Loucy (cell line): Measurements from ENCODE around the gene ACOT12.

Experiments used
- H2AFZ ChIP-seq: fragments of 200-600 bp; sonication (generic); 2 replicates; pipeline ENCODE4 v1.6.0; 2016; ENCODE audit warnings: antibody characterized with exemption, mild to moderate bottlenecking, low read length, moderate library complexity
- H3F3A ChIP-seq: fragments of 200-600 bp; 2 replicates; pipeline ENCODE4 v1.6.0; 2016; ENCODE audit warnings: antibody characterized with exemption, low read depth, mild to moderate bottlenecking
- H3K27me3 ChIP-seq: fragments of 200-600 bp; sonication (generic); 2 replicates; pipeline ENCODE4 v1.6.1; 2014; ENCODE audit warnings: low read length, mild to moderate bottlenecking; ENCODE audit not compliant: insufficient read depth, poor library complexity, severe bottlenecking
- H3K36me3 ChIP-seq: fragments of 200-600 bp; sonication (generic); 2 replicates; pipeline ENCODE4 v1.6.1; 2016; ENCODE audit warnings: low read length; ENCODE audit not compliant: insufficient read depth
- H3K4me1 ChIP-seq: fragments of 200-600 bp; sonication (generic); 2 replicates; pipeline ENCODE4 v1.5.1; 2014; ENCODE audit warnings: low read length, mild to moderate bottlenecking; ENCODE audit not compliant: insufficient read depth, poor library complexity, severe bottlenecking
- H3K4me2 ChIP-seq: fragments of 200-600 bp; sonication (generic); 2 replicates; pipeline ENCODE4 v1.6.0; 2014; ENCODE audit warnings: antibody characterized with exemption, low read length, low read depth, mild to moderate bottlenecking; ENCODE audit not compliant: poor library complexity, severe bottlenecking
- H3K4me3 ChIP-seq: fragments of 200-600 bp; sonication (generic); 2 replicates; pipeline ENCODE4 v1.5.1; 2014; ENCODE audit warnings: low read length, mild to moderate bottlenecking, mixed read lengths; ENCODE audit not compliant: poor library complexity, severe bottlenecking
- H3K79me2 ChIP-seq: fragments of 200-600 bp; sonication (generic); 2 replicates; pipeline ENCODE4 v1.6.1; 2014; ENCODE audit warnings: low read length; ENCODE audit not compliant: insufficient read depth
- H3K9ac ChIP-seq: fragments of 200-600 bp; sonication (generic); 2 replicates; pipeline ENCODE4 v1.6.0; 2014; ENCODE audit warnings: mild to moderate bottlenecking, low read depth, low read length, moderate library complexity; ENCODE audit not compliant: poor library complexity, severe bottlenecking
- H3K9me2 ChIP-seq: fragments of 200-600 bp; sonication (generic); replicated peaks from 2 replicates; pipeline ENCODE4 v1.6.1; 2016; ENCODE audit warnings: low read depth, low read length, mixed read lengths
- H3K9me3 ChIP-seq: fragments of 200-600 bp; sonication (generic); 2 replicates; pipeline ENCODE4 v1.6.1; 2014; ENCODE audit warnings: mild to moderate bottlenecking, antibody characterized with exemption, low read length, low read depth; ENCODE audit not compliant: insufficient read depth
- H4K20me1 ChIP-seq: fragments of 200-600 bp; sonication (generic); 2 replicates; pipeline ENCODE4 v1.6.0; 2014; ENCODE audit warnings: antibody characterized with exemption, low read length, mild to moderate bottlenecking; ENCODE audit not compliant: insufficient read depth, poor library complexity, severe bottlenecking
- EZH2phosphoT487 ChIP-seq: fragments of 200-600 bp; IDR thresholded peaks from 2 replicates; pipeline ENCODE4 v1.6.1; 2018; ENCODE audit warnings: antibody characterized with exemption, mild to moderate bottlenecking, moderate library complexity, borderline replicate concordance
- TF ChIP-seq, protein P1 (sequence below): fragments of 200-600 bp; sonication (generic); conservative IDR thresholded peaks from 2 replicates; pipeline ENCODE4 v1.5.1; 2014; ENCODE audit warnings: mild to moderate bottlenecking, antibody characterized with exemption, low read length

Gene ACOT12

DNA sequence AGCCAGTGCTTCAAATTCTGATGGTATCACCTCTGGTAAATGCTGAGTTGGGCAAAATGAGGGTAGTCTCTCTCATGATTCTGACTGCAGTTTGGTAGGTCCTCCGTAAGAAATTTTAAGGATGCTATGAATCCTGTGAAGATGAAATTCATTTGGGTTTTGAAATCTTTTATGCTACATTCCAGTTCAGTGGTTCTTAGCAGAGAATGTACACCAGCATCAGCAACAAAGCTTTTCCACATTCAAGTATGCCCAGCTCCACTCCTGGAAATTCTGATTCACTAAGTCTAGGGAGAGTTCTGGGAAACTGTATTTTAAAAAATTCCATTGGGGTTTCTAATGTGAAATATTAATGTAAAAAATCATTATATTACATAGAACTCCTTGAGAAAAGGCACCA is 33.6 kb upstream of the ACOT12 start:
- Histone ChIP-seq H3K9me3 (no peaks in the 10 kb centered on the region), H3K36me3 (peaks cover 42% of the 10 kb centered on the region; the same call in 1 of the 2 replicates), H3K9ac (no peak overlapping the region), H3K4me3 (no peak overlapping the region), H3K4me2 (no peak overlapping the region), H3K9me2 (no peaks in the 10 kb centered on the region), H4K20me1 (no peaks in the 10 kb centered on the region), H3K27me3 (no peaks in the 10 kb centered on the region), H2AFZ (no peak overlapping the region), H3K79me2 (no peaks in the 10 kb centered on the region), H3F3A (no peaks in the 10 kb centered on the region; the same call in 1 of the 2 replicates), H3K4me1 (peaks cover 7% of the 10 kb centered on the region)
- TF ChIP-seq EZH2phosphoT487, result no peak
- TF ChIP-seq, protein P1, sequence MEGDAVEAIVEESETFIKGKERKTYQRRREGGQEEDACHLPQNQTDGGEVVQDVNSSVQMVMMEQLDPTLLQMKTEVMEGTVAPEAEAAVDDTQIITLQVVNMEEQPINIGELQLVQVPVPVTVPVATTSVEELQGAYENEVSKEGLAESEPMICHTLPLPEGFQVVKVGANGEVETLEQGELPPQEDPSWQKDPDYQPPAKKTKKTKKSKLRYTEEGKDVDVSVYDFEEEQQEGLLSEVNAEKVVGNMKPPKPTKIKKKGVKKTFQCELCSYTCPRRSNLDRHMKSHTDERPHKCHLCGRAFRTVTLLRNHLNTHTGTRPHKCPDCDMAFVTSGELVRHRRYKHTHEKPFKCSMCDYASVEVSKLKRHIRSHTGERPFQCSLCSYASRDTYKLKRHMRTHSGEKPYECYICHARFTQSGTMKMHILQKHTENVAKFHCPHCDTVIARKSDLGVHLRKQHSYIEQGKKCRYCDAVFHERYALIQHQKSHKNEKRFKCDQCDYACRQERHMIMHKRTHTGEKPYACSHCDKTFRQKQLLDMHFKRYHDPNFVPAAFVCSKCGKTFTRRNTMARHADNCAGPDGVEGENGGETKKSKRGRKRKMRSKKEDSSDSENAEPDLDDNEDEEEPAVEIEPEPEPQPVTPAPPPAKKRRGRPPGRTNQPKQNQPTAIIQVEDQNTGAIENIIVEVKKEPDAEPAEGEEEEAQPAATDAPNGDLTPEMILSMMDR, result no peak

DNA sequence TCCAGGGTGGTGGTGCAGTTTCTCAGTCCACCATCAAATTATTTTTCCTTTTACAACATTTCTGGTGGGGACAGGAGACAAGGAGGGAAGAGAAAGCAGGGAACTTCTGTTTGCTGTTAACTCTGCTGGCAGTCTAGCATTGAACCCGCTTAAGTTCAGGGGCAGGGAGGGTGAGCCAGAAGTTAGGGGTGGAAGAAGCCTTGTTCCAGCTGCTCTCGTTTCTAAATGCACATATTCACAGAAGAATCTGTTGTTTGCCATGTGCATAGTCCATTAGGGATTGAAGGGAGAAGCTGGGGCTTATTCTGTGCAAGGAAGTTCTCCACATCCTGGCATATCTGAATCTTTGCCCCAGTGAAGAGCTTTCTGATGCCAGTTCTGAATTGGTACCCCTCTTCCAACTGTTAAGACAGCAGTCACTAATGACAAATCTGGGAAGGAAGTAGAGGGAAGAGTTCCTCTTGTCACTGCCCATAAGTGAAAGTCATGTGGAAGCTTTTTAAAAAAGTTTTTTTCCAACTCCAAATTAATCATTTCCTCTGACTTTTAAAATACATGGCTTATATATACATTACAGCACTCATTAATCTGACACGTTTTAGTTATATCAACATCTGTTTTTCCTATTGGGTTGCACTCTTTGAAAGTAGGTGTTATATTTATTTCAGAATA is 32.6 kb upstream of the ACOT12 start:
- no peaks in the 10 kb centered on the region for H3K79me2 ChIP-seq
- H3K27me3 ChIP-seq, result no peaks in the 10 kb centered on the region
- no peak overlapping the region for H3K4me2 ChIP-seq
- H3K36me3 ChIP-seq, result peaks cover 43% of the 10 kb centered on the region
- H3K9me2 ChIP-seq, result no peaks in the 10 kb centered on the region
- H3K9ac ChIP-seq, result no peak overlapping the region
- no peak for TF ChIP-seq EZH2phosphoT487
- TF ChIP-seq, protein P1, result no peak
- no peaks in the 10 kb centered on the region for H3K9me3 ChIP-seq
- peaks cover 7% of the 10 kb centered on the region for H3K4me1 ChIP-seq
- H3F3A ChIP-seq, result no peaks in the 10 kb centered on the region; the same call in 1 of the 2 replicates
- no peaks in the 10 kb centered on the region for H4K20me1 ChIP-seq
- no peak overlapping the region for H2AFZ ChIP-seq
- H3K4me3 ChIP-seq, result no peak overlapping the region

DNA sequence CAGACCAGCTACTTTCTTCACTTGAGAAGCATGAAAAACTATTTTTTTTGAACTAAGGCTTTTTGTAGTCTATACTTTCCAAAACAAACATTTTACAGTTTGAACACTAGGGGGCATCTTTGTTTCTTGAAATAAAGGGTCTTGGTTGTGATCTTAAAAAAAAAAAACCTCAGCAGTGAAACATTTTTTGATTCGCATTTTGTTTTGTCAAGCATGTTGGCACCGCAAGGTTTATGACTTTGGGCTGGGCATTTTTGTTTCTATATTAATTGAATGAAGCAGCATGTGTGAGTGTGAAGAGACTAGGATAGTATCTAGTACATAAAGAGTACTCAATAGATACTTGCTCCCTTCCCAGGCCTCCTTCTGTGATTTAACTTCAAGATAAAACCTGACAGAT is 31.6 kb upstream of the ACOT12 start:
- H3K4me2 ChIP-seq, result no peak overlapping the region

More for the DNA sequence above, 31.6 kb upstream of the ACOT12 start:
- no peak overlapping the region for H3K4me3 ChIP-seq
- no peak overlapping the region for H3K9ac ChIP-seq
- no peaks in the 10 kb centered on the region; the same call in 1 of the 2 replicates for H3F3A ChIP-seq
- no peaks in the 10 kb centered on the region for H3K9me2 ChIP-seq
- H3K4me1 ChIP-seq, result peaks cover 12% of the 10 kb centered on the region
- no peak overlapping the region for H2AFZ ChIP-seq
- no peaks in the 10 kb centered on the region for H3K79me2 ChIP-seq
- peaks cover 48% of the 10 kb centered on the region for H3K36me3 ChIP-seq
- no peaks in the 10 kb centered on the region for H3K9me3 ChIP-seq
- H3K27me3 ChIP-seq, result no peaks in the 10 kb centered on the region
- no peak for TF ChIP-seq EZH2phosphoT487
- TF ChIP-seq, protein P1, result peak; percentile 89
- no peaks in the 10 kb centered on the region for H4K20me1 ChIP-seq
